ENCODE data around the gene REV1. TPM values are rescaled to one million over a fixed set of nuclear protein-coding genes. Genes with fewer than 3 reads are reported as not detected.

REV1 gene
- total and polyA plus RNA-seq, 9 of the 15 experiments (the other 6 are each of a cell fraction or from before 2014, with no cell fraction given), result 12.8 to 54.4 (median 29.6) TPM

GRCh38 chr2:99430614-99431291 is 59.1 kb downstream of the REV1 start (continued):
- TF ChIP-seq TRIM25 (IDR thresholded peaks at IDR 0.05; ENCODE audit: borderline replicate concordance) (no peak), GATAD2A (IDR thresholded peaks at IDR 0.05) (no peak)

- in situ Hi-C loops (cut with MboI), result no loop called here
- Histone ChIP-seq H3K9ac (ENCODE audit: insufficient read depth in 1 of 2, low read depth in 2 of 2, low read length in 2 of 2) (no peak overlapping the region), H4K20me1 (replicated peaks; ENCODE audit: control insufficient read depth, insufficient read depth, low read length) (no peaks in the 10 kb centered on the region), H2AFZ (ENCODE audit: low read depth, low read length) (no peak overlapping the region), H3K27ac (ENCODE audit: extremely low read depth, low read depth, low read length) (no peak overlapping the region), H3K4me2 (ENCODE audit: insufficient read depth, low read length) (no peak overlapping the region), H3K36me3 (ENCODE audit: control insufficient read depth, insufficient read depth, low read length) (peaks cover 85% of the 10 kb centered on the region), H3K27me3 (ENCODE audit: control insufficient read depth in 2 of 2, insufficient read depth in 2 of 2, low read length in 2 of 2) (no peaks in the 10 kb centered on the region), H3K79me2 (ENCODE audit: control insufficient read depth, insufficient read depth, low read length) (no peaks in the 10 kb centered on the region), H3K4me1 (replicated peaks in 1 of 2; ENCODE audit: control insufficient read depth in 2 of 2, insufficient read depth in 2 of 2, low read length in 2 of 2) (no peaks in the 10 kb centered on the region), H3K9me3 (replicated peaks; ENCODE audit: control insufficient read depth, insufficient read depth, low read depth, low read length) (no peaks in the 10 kb centered on the region), H3K4me3 (no peak overlapping the region), H3K9me1 (ENCODE audit: control insufficient read depth, insufficient read depth, low read length) (no peaks in the 10 kb centered on the region)
- ATAC-seq, result no peak
- no peak for FAIRE-seq
- no peak for DNase-seq (ENCODE audit: extremely low read depth in 1 of 4, low spot score in 3 of 4)
- no TSS peak for BruUV-seq (replicated peaks)
- 87% methylated on average over 2 of the region's 2 CpGs for WGBS (ENCODE audit: insufficient coverage, low coverage, missing lambda C conversion rate)
- ChIA-PET POLR2A (no interaction called here), CTCF (ENCODE audit: low intra/inter-chr PET ratio) (no interaction called here)
- intact Hi-C loops (cut with micrococcal nuclease), result no loop called here
- TF ChIP-seq ZNF263 (CRISPR knock-in tag; IDR thresholded peaks at IDR 0.05; ENCODE audit: borderline replicate concordance) (no peak), ZNF146 (CRISPR knock-in tag; IDR thresholded peaks at IDR 0.05; ENCODE audit: unreplicated experiment) (no peak), FOSL1 (tag; conservative IDR thresholded peaks at IDR 0.05) (no peak), ZNF785 (CRISPR knock-in tag; IDR thresholded peaks at IDR 0.05) (no peak), ARHGAP35 (IDR thresholded peaks at IDR 0.05; ENCODE audit: partially characterized antibody) (no peak), L3MBTL2 (IDR thresholded peaks at IDR 0.05) (no peak), KDM1A (IDR thresholded peaks at IDR 0.05) (no peak), REST (IDR thresholded peaks at IDR 0.05; ENCODE audit: borderline replicate concordance) (no peak), REST (CRISPR knock-in tag; IDR thresholded peaks at IDR 0.05; ENCODE audit: low read depth) (no peak), ZNF175 (CRISPR knock-in tag; IDR thresholded peaks at IDR 0.05; ENCODE audit: low read depth) (no peak)
Measured at GRCh38 chr2:99425022-99425421, 64.8 kb downstream of the REV1 start.
